Heart left ventricle (tissue), 16 donors: ENCODE measurements around the gene RAB3GAP1. TPM values are rescaled to one million over a fixed set of nuclear protein-coding genes. Genes with fewer than 3 reads are reported as not detected.

Experiments used
- ATAC-seq, 4 donors: fragments of 200-7000 bp; cut with Tn5 transposase; one replicate each; pipeline ENCODE4 v1.9.1; 2020 to 2022; ENCODE audit warnings: moderate library complexity in 4 of 4, mild to moderate bottlenecking in 3 of 4, moderate number of reproducible peaks in 1 of 4
- DNase-seq, 5 donors: peaks; one replicate each; pipeline ENCODE4 v3.0.0-alpha.2; 2020
- H3K27ac ChIP-seq, 12 donors: fragments of 200-600 bp; sonication (generic) in 4 of 12; one replicate each; pipeline versions ENCODE4 v1.5.0 to v1.8.0; 2016 to 2022; ENCODE audit warnings: mild to moderate bottlenecking in 2 of 12
- H3K27me3 ChIP-seq, 9 donors: fragments of 200-600 bp; sonication (generic) in 2 of 9; one replicate each; pipeline versions ENCODE4 v1.5.1 to v1.8.0; 2016 to 2022; ENCODE audit warnings: mild to moderate bottlenecking in 3 of 9
- H3K36me3 ChIP-seq, 9 donors: fragments of 200-600 bp; sonication (generic) in 2 of 9; one replicate each; pipeline versions ENCODE4 v1.5.0 to v1.8.0; 2018 to 2022; ENCODE audit warnings: mild to moderate bottlenecking in 2 of 9
- H3K4me1 ChIP-seq, 12 donors: fragments of 200-600 bp; sonication (generic) in 4 of 12; one replicate each; pipeline versions ENCODE4 v1.5.0 to v1.8.0; 2016 to 2022; ENCODE audit warnings: mild to moderate bottlenecking in 3 of 12
- H3K4me3 ChIP-seq, 12 donors: fragments of 200-600 bp; sonication (generic) in 4 of 12; one replicate each; pipeline versions ENCODE4 v1.5.0 to v1.8.0; 2017 to 2022; ENCODE audit warnings: mild to moderate bottlenecking in 9 of 12, moderate library complexity in 4 of 12
- H3K9me3 ChIP-seq, 12 donors: fragments of 200-600 bp; sonication (generic) in 4 of 12; one replicate each; pipeline versions ENCODE4 v1.5.0 to v1.8.0; 2016 to 2022; ENCODE audit warnings: mild to moderate bottlenecking in 1 of 12
- POLR2A ChIP-seq, 2 donors: fragments of 450-650 bp; IDR thresholded peaks; one replicate each; pipeline ENCODE4 v1.6.1; 2017; ENCODE audit warnings: antibody characterized with exemption in 2 of 2, mild to moderate bottlenecking in 2 of 2, moderate library complexity in 2 of 2
- WGBS, 4 donors: extraction: QIAGEN DNeasy Blood & Tissue Kit in 2 of 4; methylation state at CpG; one replicate each; pipeline versions ENCODE4 v1.1.5 to v1.1.7; 2013 to 2018; 5-methylcytosine and 5-hydroxymethylcytosine counted together
- intact Hi-C, 10 donors: fragments of 100-400 bp; cut with DNase I; formaldehyde crosslinking; loops; one replicate each; pipeline versions ENCODE4 v1.11.1 to v1.14.2; 2022
- polyA plus RNA-seq, 2 donors: library from polyadenylated mRNA; stranded (reverse); fragments of 200-250 nt; gene quantifications; one replicate each; pipeline ENCODE4 v1.2.3, GENCODE V29; 2013
- total RNA-seq, 9 donors: library from RNA; depleted of rRNA in 2 of 9; stranded (reverse); fragments of >200 nt in 2 of 9; fragmentation: NEBNext Ultra II Directional in 3 of 9; extraction: Animal tissue kit (Norgen Biotek cat#: 25700) in 3 of 9; gene quantifications; one replicate each; pipeline versions ENCODE4 v1.1.0 to v1.2.4, GENCODE V29; 2016 to 2023
- TF ChIP-seq, protein P1 (sequence below), 12 donors: fragments of 200-600 bp; sonication (generic) in 4 of 12; IDR thresholded peaks; one replicate each; pipeline versions ENCODE4 v1.5.0 to v1.8.0; 2018 to 2022; ENCODE audit warnings: antibody characterized with exemption in 12 of 12, mild to moderate bottlenecking in 5 of 12
- donor health status: ischemic (EF 13 %, LVEDD 7.1; RV severe dilation, severe dysfunction).
- donor health status: healthy with polysubstance abuse.
- donor health status: DM: no; HTN: yes; CAD: no.
- donor health status: DM: no; HTN: no; CAD: no.
- donor health status: ischemic (EF 25% LVEDD 6.9; RV normal size, moderate dysfunction).
- donor health status: ischemic (EF 25% LVEDD 5.7; RV mildly dilated, moderate dysfunction).
- donor health status: healthy.
- donor health status: DM: yes; HTN: yes; CAD: no.
- donor health status: ischemic (EF 35%, LVEDD 5.7; RV mildly dilated, moderate dysfunction).
- donor health status: nonischemic (EF 11% LVEDD 7.7; RV severe dilation, severe dysfunction).
- donor health status: DM: yes; HTN: yes; CAD: no.
- donor health status: PGD.
- donor health status: ischemic (EF 29% LVEDD 5.4; RV normal size, mild dysfunction).
- donor health status: nonischemic (EF 23%, LVEDD 6.1; RV moderate dilation, normal function).

Gene RAB3GAP1
- total and polyA plus RNA-seq, 11 donors, result 16.7 to 63.6 (median 47.2) TPM

- Histone ChIP-seq H3K9me3 (no peaks in the 10 kb centered on the region), H3K4me3 (no peak overlapping the region), H3K4me1 (peaks cover 0 to 27% (median 0%) of the 10 kb centered on the region in 12 donors), H3K27ac (no peak overlapping the region), H3K36me3 (peaks cover 0 to 72% (median 64%) of the 10 kb centered on the region in 9 donors), H3K27me3 (no peaks in the 10 kb centered on the region)
- DNase-seq (no peak), ATAC-seq (peak in 2 of 4 donors; percentile 33 to 66)
- 52 to 71% (median 65%) methylated on average over 3 of the region's 3 CpGs for WGBS, 4 donors
- intact Hi-C loops, result no loop called here
- TF ChIP-seq, protein P1, sequence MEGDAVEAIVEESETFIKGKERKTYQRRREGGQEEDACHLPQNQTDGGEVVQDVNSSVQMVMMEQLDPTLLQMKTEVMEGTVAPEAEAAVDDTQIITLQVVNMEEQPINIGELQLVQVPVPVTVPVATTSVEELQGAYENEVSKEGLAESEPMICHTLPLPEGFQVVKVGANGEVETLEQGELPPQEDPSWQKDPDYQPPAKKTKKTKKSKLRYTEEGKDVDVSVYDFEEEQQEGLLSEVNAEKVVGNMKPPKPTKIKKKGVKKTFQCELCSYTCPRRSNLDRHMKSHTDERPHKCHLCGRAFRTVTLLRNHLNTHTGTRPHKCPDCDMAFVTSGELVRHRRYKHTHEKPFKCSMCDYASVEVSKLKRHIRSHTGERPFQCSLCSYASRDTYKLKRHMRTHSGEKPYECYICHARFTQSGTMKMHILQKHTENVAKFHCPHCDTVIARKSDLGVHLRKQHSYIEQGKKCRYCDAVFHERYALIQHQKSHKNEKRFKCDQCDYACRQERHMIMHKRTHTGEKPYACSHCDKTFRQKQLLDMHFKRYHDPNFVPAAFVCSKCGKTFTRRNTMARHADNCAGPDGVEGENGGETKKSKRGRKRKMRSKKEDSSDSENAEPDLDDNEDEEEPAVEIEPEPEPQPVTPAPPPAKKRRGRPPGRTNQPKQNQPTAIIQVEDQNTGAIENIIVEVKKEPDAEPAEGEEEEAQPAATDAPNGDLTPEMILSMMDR (IDR thresholded peaks at IDR 0.05), result no peak
- no peak for TF ChIP-seq POLR2A (IDR thresholded peaks at IDR 0.05)
Measured at GRCh38 chr2:135151615-135152014, 99.5 kb downstream of the RAB3GAP1 start.

GRCh38 chr2:135152361-135152760, 100.3 kb downstream of the RAB3GAP1 start:
- no peaks in the 10 kb centered on the region for H3K9me3 ChIP-seq
- no peak for ATAC-seq
- DNase-seq, result no peak
- H3K36me3 ChIP-seq, result peaks cover 0 to 75% (median 71%) of the 10 kb centered on the region in 9 donors
- no peak overlapping the region for H3K4me3 ChIP-seq
- intact Hi-C loops, result no loop called here
- H3K27ac ChIP-seq, result no peak overlapping the region
- 86 to 96% (median 91%) methylated on average over 1 of the region's 1 CpG for WGBS, 4 donors
- TF ChIP-seq POLR2A (IDR thresholded peaks at IDR 0.05), result no peak
- TF ChIP-seq, protein P1 (IDR thresholded peaks at IDR 0.05), result no peak
- peaks cover 0 to 27% (median 0%) of the 10 kb centered on the region in 12 donors for H3K4me1 ChIP-seq
- no peaks in the 10 kb centered on the region for H3K27me3 ChIP-seq

- DNase-seq (no peak), ATAC-seq (no peak)
- no peaks in the 10 kb centered on the region for H3K9me3 ChIP-seq
- peaks cover 0 to 100% (median 93%) of the 10 kb centered on the region in 9 donors for H3K36me3 ChIP-seq
- TF ChIP-seq, protein P1 (IDR thresholded peaks at IDR 0.05), result no peak
- no peak for TF ChIP-seq POLR2A (IDR thresholded peaks at IDR 0.05)
- peaks cover 0 to 12% (median 0%) of the 10 kb centered on the region in 12 donors for H3K4me1 ChIP-seq
- no peak overlapping the region for H3K27ac ChIP-seq
- intact Hi-C loops, result no loop called here
- no peak overlapping the region for H3K4me3 ChIP-seq
- H3K27me3 ChIP-seq, result no peaks in the 10 kb centered on the region
Measured at GRCh38 chr2:135154962-135155361, 102.9 kb downstream of the RAB3GAP1 start.

DNA sequence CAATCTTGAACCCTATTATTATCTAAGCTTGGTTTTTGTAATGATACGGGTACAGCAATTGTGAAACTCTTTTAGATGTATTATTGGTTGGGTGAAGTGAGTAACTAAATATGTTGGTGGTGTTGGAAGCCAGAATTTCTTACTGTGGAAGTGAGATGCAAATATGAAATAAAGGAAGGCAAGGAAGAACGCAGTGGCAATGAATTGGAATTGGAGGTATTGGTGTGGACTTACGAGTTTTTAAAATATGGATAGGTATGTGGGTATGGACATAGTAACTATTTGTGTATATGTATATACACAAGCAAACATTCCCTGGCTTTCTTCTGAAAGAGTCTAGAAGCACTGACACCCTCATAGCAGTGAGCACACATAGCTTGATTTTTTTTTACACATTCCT, 105.8 kb downstream of the RAB3GAP1 start:
- Histone ChIP-seq H3K4me3 (no peak overlapping the region), H3K4me1 (no peaks in the 10 kb centered on the region), H3K36me3 (peaks cover 0 to 100% (median 77%) of the 10 kb centered on the region in 9 donors), H3K27me3 (no peaks in the 10 kb centered on the region), H3K27ac (no peak overlapping the region), H3K9me3 (no peaks in the 10 kb centered on the region)
- intact Hi-C loops, result no loop called here
- DNase-seq (no peak), ATAC-seq (no peak)
- no peak for TF ChIP-seq POLR2A (IDR thresholded peaks at IDR 0.05)
- TF ChIP-seq, protein P1 (IDR thresholded peaks at IDR 0.05), result no peak
- 96 to 98% (median 97%) methylated on average over 3 of the region's 3 CpGs for WGBS, 4 donors
